Stimulated activated memory B cell treated with anti-CD40 and anti-IgM and Interleukin-4, amounts not matched to agents 10 μg/mL and 1 μg/mL and 100 μg/mL, for 72 hours (primary cell): ENCODE data around the gene COTL1.
A peak's percentile ranks its signal among the peaks of the same experiment; 100 is the strongest.

Experiments used
- ATAC-seq: fragments of 150-1000 bp; cut with Tn5 transposase; 2 replicates; pipeline ENCODE4 v1.10.0; 2021
- H3K27ac Mint-ChIP-seq: one replicate; pipeline ENCODE4 v1.8.0; 2022; ENCODE audit warnings: mild to moderate bottlenecking, mixed read lengths
- H3K27me3 Mint-ChIP-seq: one replicate; pipeline ENCODE4 v1.8.0; 2022; ENCODE audit warnings: mixed read lengths
- H3K36me3 Mint-ChIP-seq: one replicate; pipeline ENCODE4 v1.8.0; 2022; ENCODE audit warnings: mixed read lengths
- H3K4me1 Mint-ChIP-seq: one replicate; pipeline ENCODE4 v1.8.0; 2022; ENCODE audit warnings: mixed read lengths
- H3K4me3 Mint-ChIP-seq: one replicate; pipeline ENCODE4 v1.8.0; 2022; ENCODE audit warnings: mild to moderate bottlenecking, moderate library complexity, mixed read lengths
- H3K9me3 Mint-ChIP-seq: one replicate; pipeline ENCODE4 v1.8.0; 2022; ENCODE audit warnings: mixed read lengths

Gene COTL1, protein sequence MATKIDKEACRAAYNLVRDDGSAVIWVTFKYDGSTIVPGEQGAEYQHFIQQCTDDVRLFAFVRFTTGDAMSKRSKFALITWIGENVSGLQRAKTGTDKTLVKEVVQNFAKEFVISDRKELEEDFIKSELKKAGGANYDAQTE

DNA sequence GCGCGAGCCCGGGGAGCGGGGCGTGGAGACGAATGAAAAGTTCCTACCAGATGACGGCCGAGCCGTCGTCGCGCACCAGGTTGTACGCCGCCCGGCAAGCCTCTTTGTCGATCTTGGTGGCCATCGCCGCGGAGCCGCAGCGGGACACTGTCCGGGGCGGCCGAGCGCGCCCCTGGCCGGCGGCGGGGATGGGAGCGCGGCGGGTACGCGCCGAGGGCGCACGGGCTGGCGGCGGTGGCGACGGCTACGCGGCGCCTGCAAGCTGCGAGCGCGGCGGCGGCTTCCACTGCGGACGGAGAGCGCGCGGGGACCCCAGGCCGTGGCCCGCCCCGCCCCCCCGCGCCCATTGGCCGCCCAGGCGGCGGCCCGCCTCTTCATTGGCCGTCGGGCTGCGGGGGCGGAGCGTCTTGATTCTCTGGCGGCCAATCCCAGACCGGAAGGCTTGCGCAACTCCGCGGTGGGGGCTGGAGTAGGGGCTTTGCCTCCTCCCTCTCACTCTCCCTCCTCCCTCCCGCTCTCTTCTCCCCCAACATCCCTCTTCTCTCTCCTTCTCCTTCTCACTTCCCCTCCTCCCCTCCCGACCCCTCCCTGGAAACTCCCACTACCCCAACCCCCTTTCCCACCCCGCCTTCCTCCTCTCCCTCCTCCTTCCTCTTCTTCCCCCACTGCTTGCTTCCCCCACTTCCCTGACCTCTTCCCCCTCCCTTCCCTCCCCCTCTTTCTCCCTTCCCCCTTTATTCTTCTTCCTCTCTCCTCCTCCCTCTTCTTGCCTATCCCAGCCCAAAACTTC, at the start of gene COTL1:
Gene COTL1 (minus strand): TSS at position 288 of the 790 bp plus-strand sequence. CDS start 164 bp downstream, at position 124.
- Mint-ChIP-seq H3K36me3 (peaks cover 39% of the 10 kb centered on the region), H3K4me3 (peak within 1 kb of the TSS; percentile 97), H3K4me1 (peaks cover 76% of the 10 kb centered on the region), H3K27ac (peak within 1 kb of the TSS; percentile 100), H3K27me3 (no peaks in the 10 kb centered on the region), H3K9me3 (no peaks in the 10 kb centered on the region)
- ATAC-seq = peak; percentile 91

DNA sequence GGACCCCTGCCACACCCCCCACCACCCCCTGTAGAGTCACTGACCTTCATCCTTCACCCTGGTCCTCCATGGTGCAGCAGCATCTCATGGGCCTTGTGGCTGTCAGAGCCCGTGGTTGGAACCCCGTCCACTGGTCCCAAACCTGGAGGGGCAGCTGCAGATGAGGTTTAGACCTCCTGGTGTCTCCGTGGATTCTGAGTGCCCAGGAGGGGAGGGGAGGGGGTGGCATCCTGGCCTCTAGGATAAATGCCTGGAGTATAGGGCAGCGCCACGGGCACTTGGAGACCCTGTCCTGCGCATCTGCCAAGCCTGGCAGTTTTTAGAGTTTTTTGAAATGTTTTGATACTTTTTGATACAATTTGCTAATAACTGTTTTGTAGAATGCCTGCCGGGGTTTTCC, 48.0 kb upstream of the COTL1 start:
- Mint-ChIP-seq H3K4me3 (no peak overlapping the region), H3K36me3 (peaks cover 46% of the 10 kb centered on the region), H3K27me3 (no peaks in the 10 kb centered on the region)

GRCh38 chr16:84665359-84665758, 47.5 kb upstream of the COTL1 start:
- Mint-ChIP-seq H3K4me1 (peaks cover 36% of the 10 kb centered on the region), H3K27me3 (no peaks in the 10 kb centered on the region), H3K9me3 (no peaks in the 10 kb centered on the region), H3K4me3 (no peak overlapping the region), H3K36me3 (peaks cover 51% of the 10 kb centered on the region), H3K27ac (no peak overlapping the region)
- ATAC-seq = no peak

More for the DNA sequence above, 48.0 kb upstream of the COTL1 start:
- no peaks in the 10 kb centered on the region for H3K9me3 Mint-ChIP-seq
- no peak for ATAC-seq
- H3K4me1 Mint-ChIP-seq = peaks cover 36% of the 10 kb centered on the region
- no peak overlapping the region for H3K27ac Mint-ChIP-seq

DNA sequence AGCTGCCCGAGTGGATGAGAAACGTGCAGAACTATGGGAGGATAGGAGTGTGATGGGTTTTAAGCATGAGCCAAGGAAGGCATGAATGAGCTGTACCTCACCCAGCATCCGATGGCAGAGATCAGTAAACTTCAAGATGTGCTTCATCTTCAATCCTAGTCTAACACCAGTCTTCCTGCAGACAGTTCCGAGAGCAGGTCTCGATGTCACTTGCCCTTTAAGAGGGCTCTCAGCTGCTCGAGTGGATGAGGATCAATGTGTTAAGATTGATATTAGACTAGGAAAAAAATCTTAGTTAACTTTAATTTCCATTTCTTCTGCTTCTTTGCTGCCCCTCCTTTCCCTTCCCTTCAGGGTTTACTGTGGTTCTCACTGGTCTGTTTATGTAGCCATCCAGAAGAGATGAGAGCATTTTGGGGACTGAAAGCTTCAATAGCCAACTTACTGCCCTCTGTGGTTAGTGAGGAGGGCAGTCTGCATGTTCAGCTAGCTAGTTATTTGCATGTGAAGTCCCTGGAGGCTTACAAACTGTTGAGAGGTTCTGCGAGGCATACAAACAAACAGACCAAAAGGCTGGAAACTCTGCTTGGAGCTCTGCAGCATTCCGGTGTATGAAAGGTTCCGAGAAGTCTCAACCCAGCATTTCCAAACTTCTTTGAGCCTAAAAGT, 45.7 kb upstream of the COTL1 start:
- H3K36me3 Mint-ChIP-seq = peaks cover 64% of the 10 kb centered on the region

DNA sequence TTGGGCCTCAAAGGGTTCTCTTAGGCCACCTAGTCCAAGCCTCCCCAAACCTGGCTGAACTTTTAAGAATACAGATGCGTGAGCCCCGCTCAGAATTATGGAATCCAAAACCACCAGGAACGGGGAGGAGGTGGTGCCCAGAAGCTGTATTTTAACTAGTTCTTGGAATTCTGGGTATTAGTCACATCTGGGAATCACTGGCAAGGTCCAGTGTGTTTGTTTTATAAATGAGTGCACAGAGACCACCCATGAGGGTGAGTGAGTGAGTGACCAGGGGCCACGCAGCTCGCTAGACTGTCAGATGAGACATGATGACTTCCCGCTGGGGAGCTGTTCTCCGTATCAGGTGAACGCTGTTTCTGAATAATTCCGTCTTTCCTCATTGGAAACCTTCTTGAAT, 44.6 kb upstream of the COTL1 start:
- Mint-ChIP-seq H3K36me3 (peaks cover 72% of the 10 kb centered on the region), H3K27ac (no peak overlapping the region), H3K4me1 (peaks cover 36% of the 10 kb centered on the region), H3K4me3 (no peak overlapping the region), H3K9me3 (no peaks in the 10 kb centered on the region), H3K27me3 (no peaks in the 10 kb centered on the region)
- no peak for ATAC-seq

More for the DNA sequence above, 45.7 kb upstream of the COTL1 start:
- Mint-ChIP-seq H3K9me3 (no peaks in the 10 kb centered on the region), H3K27ac (peak overlapping the region; percentile 68), H3K4me3 (peak overlapping the region; percentile 53), H3K27me3 (no peaks in the 10 kb centered on the region), H3K4me1 (peaks cover 36% of the 10 kb centered on the region)
- peak; percentile 91 for ATAC-seq

GRCh38 chr16:84661418-84662060, 43.7 kb upstream of the COTL1 start:
- Mint-ChIP-seq H3K36me3 (peaks cover 81% of the 10 kb centered on the region), H3K4me3 (no peak overlapping the region), H3K27me3 (no peaks in the 10 kb centered on the region), H3K9me3 (no peaks in the 10 kb centered on the region), H3K27ac (no peak overlapping the region), H3K4me1 (peaks cover 40% of the 10 kb centered on the region)
- ATAC-seq = no peak

DNA sequence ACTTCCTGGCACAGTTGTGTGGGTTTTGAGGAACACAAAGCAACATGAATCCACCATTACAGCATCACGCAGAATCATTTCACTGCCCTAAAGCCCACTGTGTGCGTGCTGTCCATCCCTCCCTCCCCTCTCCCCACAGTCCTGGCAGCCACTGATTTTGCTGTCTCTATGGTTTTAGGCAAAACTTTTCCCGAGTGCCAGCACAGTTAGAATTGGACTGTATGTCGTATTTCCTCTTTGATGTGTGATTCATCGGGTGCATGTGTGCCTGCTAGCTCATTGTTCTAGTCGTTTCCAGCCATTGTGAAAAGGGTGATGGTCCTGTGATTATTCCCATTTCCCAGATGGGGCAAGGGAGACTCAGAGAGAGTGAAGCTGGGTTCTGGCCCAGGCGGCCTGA, 43.1 kb upstream of the COTL1 start:
- no peak overlapping the region for H3K4me3 Mint-ChIP-seq
- H3K4me1 Mint-ChIP-seq = peaks cover 45% of the 10 kb centered on the region
- H3K27me3 Mint-ChIP-seq = no peaks in the 10 kb centered on the region
- no peak for ATAC-seq
- peaks cover 85% of the 10 kb centered on the region for H3K36me3 Mint-ChIP-seq
- H3K27ac Mint-ChIP-seq = no peak overlapping the region
- no peaks in the 10 kb centered on the region for H3K9me3 Mint-ChIP-seq

DNA sequence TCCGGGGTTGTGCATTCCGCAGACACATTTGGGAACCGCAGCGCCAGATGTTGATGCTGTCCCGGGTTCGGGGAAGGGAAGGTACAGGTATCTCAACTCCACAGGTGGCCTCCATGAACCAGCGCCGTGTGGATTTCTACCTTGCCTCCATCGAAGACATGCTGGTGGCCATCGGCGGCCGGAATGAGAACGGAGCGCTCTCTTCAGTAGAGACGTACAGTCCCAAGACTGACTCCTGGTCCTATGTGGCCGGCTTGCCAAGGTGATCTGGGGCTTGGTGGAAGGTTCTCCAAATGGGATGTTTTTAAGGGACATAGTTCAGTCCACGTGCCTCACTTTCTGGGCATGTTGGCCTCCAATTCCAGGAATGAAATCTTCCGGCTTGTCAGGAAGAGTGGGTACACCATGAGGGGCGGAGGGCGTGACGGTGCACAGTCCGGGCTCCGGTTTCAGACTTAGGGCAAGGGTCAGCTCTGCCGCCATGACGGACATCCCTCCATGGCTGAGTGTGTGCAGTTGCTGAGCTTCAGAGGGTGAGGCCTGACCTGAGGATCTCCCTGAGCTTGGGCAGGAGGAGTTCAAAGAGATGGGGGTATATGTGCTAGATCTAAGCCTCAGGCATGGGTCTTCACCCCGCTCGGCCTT, 41.9 kb upstream of the COTL1 start:
- H3K9me3 Mint-ChIP-seq = no peaks in the 10 kb centered on the region
- H3K4me1 Mint-ChIP-seq = peaks cover 46% of the 10 kb centered on the region
- no peak for ATAC-seq
- H3K27ac Mint-ChIP-seq = no peak overlapping the region
- H3K4me3 Mint-ChIP-seq = no peak overlapping the region
- H3K36me3 Mint-ChIP-seq = peaks cover 88% of the 10 kb centered on the region
- H3K27me3 Mint-ChIP-seq = no peaks in the 10 kb centered on the region

GRCh38 chr16:84658690-84659089, 40.8 kb upstream of the COTL1 start:
- ATAC-seq = no peak
- no peaks in the 10 kb centered on the region for H3K27me3 Mint-ChIP-seq
- H3K27ac Mint-ChIP-seq = no peak overlapping the region
- H3K4me3 Mint-ChIP-seq = no peak overlapping the region
- H3K36me3 Mint-ChIP-seq = peaks cover 85% of the 10 kb centered on the region
- no peaks in the 10 kb centered on the region for H3K9me3 Mint-ChIP-seq
- peaks cover 42% of the 10 kb centered on the region for H3K4me1 Mint-ChIP-seq

DNA sequence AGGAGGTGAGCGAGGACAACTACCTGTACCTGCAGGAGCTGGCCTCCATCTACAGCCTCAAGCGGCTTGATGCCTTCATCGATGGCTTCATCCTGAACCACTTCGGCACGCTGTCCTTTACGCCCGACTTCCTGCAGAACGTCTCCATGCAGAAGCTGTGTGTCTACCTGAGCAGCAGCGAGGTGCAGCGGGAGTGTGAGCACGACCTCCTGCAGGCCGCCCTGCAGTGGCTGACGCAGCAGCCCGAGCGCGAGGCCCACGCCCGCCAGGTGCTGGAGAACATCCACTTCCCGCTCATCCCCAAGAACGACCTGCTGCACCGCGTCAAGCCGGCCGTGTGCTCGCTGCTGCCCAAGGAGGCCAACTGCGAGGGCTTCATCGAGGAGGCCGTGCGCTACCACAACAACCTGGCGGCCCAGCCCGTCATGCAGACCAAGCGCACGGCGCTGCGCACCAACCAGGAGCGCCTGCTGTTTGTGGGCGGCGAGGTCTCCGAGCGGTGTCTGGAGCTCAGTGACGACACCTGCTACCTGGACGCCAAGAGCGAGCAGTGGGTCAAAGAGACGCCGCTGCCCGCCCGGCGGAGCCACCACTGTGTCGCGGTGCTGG, 39.5 kb upstream of the COTL1 start:
- no peaks in the 10 kb centered on the region for H3K9me3 Mint-ChIP-seq
- peak overlapping the region; percentile 85 for H3K27ac Mint-ChIP-seq
- H3K27me3 Mint-ChIP-seq = no peaks in the 10 kb centered on the region

DNA sequence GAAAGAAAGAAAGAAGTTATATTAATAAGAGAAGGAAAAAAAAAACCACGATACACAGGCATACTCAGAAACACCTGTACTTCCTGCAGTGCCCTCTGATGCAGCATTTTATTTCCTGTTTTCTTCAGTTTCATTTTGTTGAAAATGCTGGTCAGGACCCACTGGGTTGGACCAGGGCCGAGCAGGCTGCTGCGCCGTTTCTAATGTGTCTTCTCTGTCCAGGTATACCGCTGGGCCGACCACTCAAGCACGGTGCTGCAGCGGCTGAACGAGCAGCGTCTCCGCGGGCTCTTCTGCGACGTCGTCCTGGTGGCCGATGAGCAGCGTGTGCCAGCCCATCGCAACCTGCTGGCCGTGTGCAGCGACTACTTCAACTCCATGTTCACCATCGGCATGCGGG, 38.8 kb upstream of the COTL1 start:
- peak overlapping the region; percentile 75 for H3K4me3 Mint-ChIP-seq
- no peaks in the 10 kb centered on the region for H3K9me3 Mint-ChIP-seq
- H3K36me3 Mint-ChIP-seq = peaks cover 78% of the 10 kb centered on the region
- ATAC-seq = peak; percentile 50
- no peaks in the 10 kb centered on the region for H3K27me3 Mint-ChIP-seq
- peaks cover 27% of the 10 kb centered on the region for H3K4me1 Mint-ChIP-seq
- H3K27ac Mint-ChIP-seq = peak overlapping the region; percentile 85

More for the DNA sequence above, 39.5 kb upstream of the COTL1 start:
- Mint-ChIP-seq H3K36me3 (peaks cover 82% of the 10 kb centered on the region), H3K4me3 (no peak overlapping the region), H3K4me1 (peaks cover 29% of the 10 kb centered on the region)
- ATAC-seq = no peak

GRCh38 chr16:84654998-84655397, 37.1 kb upstream of the COTL1 start:
- ATAC-seq = no peak
- peaks cover 74% of the 10 kb centered on the region for H3K36me3 Mint-ChIP-seq
- H3K27ac Mint-ChIP-seq = no peak overlapping the region
- no peak overlapping the region for H3K4me3 Mint-ChIP-seq
- H3K27me3 Mint-ChIP-seq = no peaks in the 10 kb centered on the region
- peaks cover 35% of the 10 kb centered on the region for H3K4me1 Mint-ChIP-seq
- H3K9me3 Mint-ChIP-seq = no peaks in the 10 kb centered on the region

DNA sequence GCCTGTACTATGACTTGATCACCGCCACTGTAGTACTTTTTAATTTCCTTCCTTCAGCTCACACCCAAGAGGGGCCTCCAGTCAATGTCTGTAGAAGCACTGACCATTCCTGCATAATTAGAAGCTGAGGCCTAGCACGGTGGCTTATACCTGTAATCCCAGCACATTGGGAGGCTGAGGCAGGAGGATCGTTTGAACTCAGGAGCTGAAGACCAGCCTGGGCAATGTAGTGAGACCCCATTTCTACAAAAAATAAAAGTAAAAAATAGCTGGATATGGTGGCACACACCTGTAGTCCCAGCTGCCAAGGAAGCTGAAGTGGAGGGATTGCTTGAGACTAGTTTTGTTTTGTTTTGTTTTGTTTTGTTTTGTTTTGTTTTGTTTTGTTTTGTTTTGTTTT, 36.4 kb upstream of the COTL1 start:
- Mint-ChIP-seq H3K27ac (no peak overlapping the region), H3K4me1 (peaks cover 37% of the 10 kb centered on the region), H3K9me3 (no peaks in the 10 kb centered on the region), H3K36me3 (peaks cover 68% of the 10 kb centered on the region), H3K4me3 (no peak overlapping the region), H3K27me3 (no peaks in the 10 kb centered on the region)
- no peak for ATAC-seq

GRCh38 chr16:84652566-84652965, 34.7 kb upstream of the COTL1 start:
- Mint-ChIP-seq H3K36me3 (peaks cover 51% of the 10 kb centered on the region), H3K9me3 (no peaks in the 10 kb centered on the region), H3K27me3 (no peaks in the 10 kb centered on the region), H3K4me3 (no peak overlapping the region), H3K4me1 (peaks cover 41% of the 10 kb centered on the region), H3K27ac (no peak overlapping the region)
- no peak for ATAC-seq
